Immature natural killer cell (primary cell): ENCODE measurements around the gene TUBGCP3. TPM values are rescaled to one million over a fixed set of nuclear protein-coding genes. Genes with fewer than 3 reads are reported as not detected.
"Not testable (repeated sequence)": the region's sequence is repeated elsewhere in the genome, so short reads cannot be mapped to it uniquely, and the experiment has no call there.

ENCODE experiments used
- DNase-seq, 3 donors: peaks; one replicate each; pipeline ENCODE4 v3.0.0; 2022; ENCODE audit warnings: mixed read lengths in 1 of 3
- H3K27ac Mint-ChIP-seq, 6 donors: one replicate each; pipeline ENCODE4 v1.8.0; 2020; ENCODE audit warnings: mixed read lengths in 6 of 6, mild to moderate bottlenecking in 5 of 6, inconsistent platforms in 4 of 6, moderate library complexity in 3 of 6
- H3K27me3 Mint-ChIP-seq, 3 donors: one replicate each; pipeline ENCODE4 v1.8.0; 2020 to 2021; ENCODE audit warnings: low read depth in 3 of 3, mild to moderate bottlenecking in 3 of 3, mixed read lengths in 3 of 3, moderate library complexity in 3 of 3, inconsistent platforms in 1 of 3
- H3K36me3 Mint-ChIP-seq, 3 donors: one replicate each; pipeline ENCODE4 v1.8.0; 2020; ENCODE audit warnings: mixed read lengths in 3 of 3, inconsistent platforms in 2 of 3, mild to moderate bottlenecking in 2 of 3
- H3K4me1 Mint-ChIP-seq, 2 donors: one replicate each; pipeline ENCODE4 v1.8.0; 2020; ENCODE audit warnings: inconsistent platforms in 2 of 2, mild to moderate bottlenecking in 2 of 2, mixed read lengths in 2 of 2, moderate library complexity in 1 of 2
- H3K4me3 Mint-ChIP-seq, 5 donors: one replicate each; pipeline ENCODE4 v1.8.0; 2020; ENCODE audit warnings: mild to moderate bottlenecking in 5 of 5, mixed read lengths in 5 of 5, inconsistent platforms in 3 of 5, moderate library complexity in 3 of 5
- H3K9me3 Mint-ChIP-seq, 6 donors: one replicate each; pipeline ENCODE4 v1.8.0; 2020; ENCODE audit warnings: mild to moderate bottlenecking in 6 of 6, mixed read lengths in 6 of 6, inconsistent platforms in 4 of 6, moderate library complexity in 3 of 6
- polyA plus RNA-seq, 3 donors: library from polyadenylated mRNA; unstranded; fragments of 300-500 nt; fragmentation: Illumina TruSeq; gene quantifications; one replicate each; pipeline ENCODE4 v1.2.3, GENCODE V29; 2021

The TUBGCP3 gene
- polyA plus RNA-seq, 3 donors from 2014 or later, result 12.3 to 20.5 (median 18.3) TPM

- Mint-ChIP-seq H3K27ac (no peak overlapping the region), H3K9me3 (no peaks in the 10 kb centered on the region), H3K4me3 (no peak overlapping the region)
These were observed 100.8 kb downstream of the TUBGCP3 start for GRCh38 chr13:112487127-112487517.

GRCh38 chr13:112486386-112487126 lies 101.4 kb downstream of the TUBGCP3 start:
- H3K4me1 Mint-ChIP-seq, result no peaks in the 10 kb centered on the region
- no peaks in the 10 kb centered on the region for H3K27me3 Mint-ChIP-seq
- no peak overlapping the region for H3K4me3 Mint-ChIP-seq
- H3K9me3 Mint-ChIP-seq, result no peaks in the 10 kb centered on the region
- H3K27ac Mint-ChIP-seq, result no peak overlapping the region
- DNase-seq, result no peak
- H3K36me3 Mint-ChIP-seq, result peaks cover 11 to 35% (median 30%) of the 10 kb centered on the region in 3 donors

More at GRCh38 chr13:112487127-112487517, 100.8 kb downstream of the TUBGCP3 start:
- Mint-ChIP-seq H3K4me1 (no peaks in the 10 kb centered on the region), H3K36me3 (peaks cover 11 to 35% (median 28%) of the 10 kb centered on the region in 3 donors), H3K27me3 (no peaks in the 10 kb centered on the region)
- DNase-seq, result no peak

GRCh38 chr13:112485814-112486213 lies 102.1 kb downstream of the TUBGCP3 start:
- not testable (repeated sequence) for H3K27ac Mint-ChIP-seq, DNase-seq, H3K4me1 Mint-ChIP-seq, H3K9me3 Mint-ChIP-seq, H3K27me3 Mint-ChIP-seq, H3K4me3 Mint-ChIP-seq
- peaks cover 11 to 35% (median 30%) of the 10 kb centered on the region in 3 donors for H3K36me3 Mint-ChIP-seq

- no peaks in the 10 kb centered on the region for H3K4me1 Mint-ChIP-seq
- no peaks in the 10 kb centered on the region for H3K9me3 Mint-ChIP-seq
- H3K4me3 Mint-ChIP-seq, result no peak overlapping the region
- peaks cover 6 to 30% (median 26%) of the 10 kb centered on the region in 3 donors for H3K36me3 Mint-ChIP-seq
- H3K27ac Mint-ChIP-seq, result no peak overlapping the region
- H3K27me3 Mint-ChIP-seq, result no peaks in the 10 kb centered on the region
- DNase-seq, result no peak
These were observed 104.7 kb downstream of the TUBGCP3 start for GRCh38 chr13:112483299-112483698.

GRCh38 chr13:112481458-112481857 lies 106.5 kb downstream of the TUBGCP3 start:
- H3K27ac Mint-ChIP-seq, result no peak overlapping the region
- H3K4me1 Mint-ChIP-seq, result no peaks in the 10 kb centered on the region
- no peaks in the 10 kb centered on the region for H3K27me3 Mint-ChIP-seq
- H3K4me3 Mint-ChIP-seq, result no peak overlapping the region
- no peaks in the 10 kb centered on the region for H3K9me3 Mint-ChIP-seq
- peaks cover 6 to 27% (median 21%) of the 10 kb centered on the region in 3 donors for H3K36me3 Mint-ChIP-seq
- no peak for DNase-seq

GRCh38 chr13:112479389-112479788 lies 108.6 kb downstream of the TUBGCP3 start:
- DNase-seq, result no peak
- peaks cover 0 to 2% (median 0%) of the 10 kb centered on the region in 3 donors for H3K27me3 Mint-ChIP-seq
- no peaks in the 10 kb centered on the region for H3K4me1 Mint-ChIP-seq
- peaks cover under 1 to 15% (median 14%) of the 10 kb centered on the region in 3 donors for H3K36me3 Mint-ChIP-seq
- H3K4me3 Mint-ChIP-seq, result no peak overlapping the region
- H3K9me3 Mint-ChIP-seq, result no peaks in the 10 kb centered on the region
- no peak overlapping the region for H3K27ac Mint-ChIP-seq

GRCh38 chr13:112477070-112477619 lies 110.8 kb downstream of the TUBGCP3 start:
- Mint-ChIP-seq H3K9me3 (peaks cover 0 to 1% (median 0%) of the 10 kb centered on the region in 6 donors), H3K27me3 (peaks cover 0 to 2% (median 2%) of the 10 kb centered on the region in 3 donors), H3K36me3 (peaks cover 2 to 16% (median 7%) of the 10 kb centered on the region in 3 donors), H3K27ac (no peak overlapping the region), H3K4me3 (no peak overlapping the region), H3K4me1 (no peaks in the 10 kb centered on the region)
- no peak for DNase-seq

GRCh38 chr13:112475889-112476288 lies 112.1 kb downstream of the TUBGCP3 start:
- DNase-seq, result no peak
- H3K4me3 Mint-ChIP-seq, result no peak overlapping the region
- H3K27me3 Mint-ChIP-seq, result peaks cover 0 to 2% (median 2%) of the 10 kb centered on the region in 3 donors
- no peaks in the 10 kb centered on the region for H3K4me1 Mint-ChIP-seq
- H3K27ac Mint-ChIP-seq, result no peak overlapping the region
- peaks cover 5 to 15% (median 7%) of the 10 kb centered on the region in 3 donors for H3K36me3 Mint-ChIP-seq
- peaks cover 0 to 3% (median 0%) of the 10 kb centered on the region in 6 donors for H3K9me3 Mint-ChIP-seq

GRCh38 chr13:112474869-112475268 lies 113.1 kb downstream of the TUBGCP3 start:
- H3K36me3 Mint-ChIP-seq, result peaks cover 5 to 19% (median 7%) of the 10 kb centered on the region in 3 donors
- H3K9me3 Mint-ChIP-seq, result peaks cover 0 to 4% (median 0%) of the 10 kb centered on the region in 6 donors
- H3K27ac Mint-ChIP-seq, result no peak overlapping the region
- H3K27me3 Mint-ChIP-seq, result peaks cover 0 to 2% (median 2%) of the 10 kb centered on the region in 3 donors
- no peak overlapping the region for H3K4me3 Mint-ChIP-seq
- no peak for DNase-seq
- H3K4me1 Mint-ChIP-seq, result no peaks in the 10 kb centered on the region

GRCh38 chr13:112473818-112474217 lies 114.1 kb downstream of the TUBGCP3 start:
- peaks cover 0 to 4% (median 0%) of the 10 kb centered on the region in 6 donors for H3K9me3 Mint-ChIP-seq
- no peak overlapping the region for H3K27ac Mint-ChIP-seq
- H3K36me3 Mint-ChIP-seq, result peaks cover 5 to 19% (median 7%) of the 10 kb centered on the region in 3 donors
- no peaks in the 10 kb centered on the region for H3K4me1 Mint-ChIP-seq
- H3K27me3 Mint-ChIP-seq, result peaks cover 0 to 2% (median 2%) of the 10 kb centered on the region in 3 donors
- no peak for DNase-seq
- no peak overlapping the region for H3K4me3 Mint-ChIP-seq

- no peaks in the 10 kb centered on the region for H3K4me1 Mint-ChIP-seq
- no peak overlapping the region for H3K27ac Mint-ChIP-seq
- H3K36me3 Mint-ChIP-seq, result peaks cover 5 to 19% (median 7%) of the 10 kb centered on the region in 3 donors
- H3K9me3 Mint-ChIP-seq, result peaks cover 0 to 4% (median 0%) of the 10 kb centered on the region in 6 donors
- DNase-seq, result no peak
- H3K27me3 Mint-ChIP-seq, result peaks cover 0 to 4% (median 0%) of the 10 kb centered on the region in 3 donors
- H3K4me3 Mint-ChIP-seq, result no peak overlapping the region
These were observed 118.7 kb downstream of the TUBGCP3 start for GRCh38 chr13:112469071-112469745.

- H3K36me3 Mint-ChIP-seq, result peaks cover 5 to 14% (median 6%) of the 10 kb centered on the region in 3 donors
- H3K9me3 Mint-ChIP-seq, result peaks cover 0 to 4% (median 0%) of the 10 kb centered on the region in 6 donors
- no peaks in the 10 kb centered on the region for H3K4me1 Mint-ChIP-seq
- H3K27me3 Mint-ChIP-seq, result peaks cover 0 to 4% (median 0%) of the 10 kb centered on the region in 3 donors
- DNase-seq, result no peak
- H3K4me3 Mint-ChIP-seq, result no peak overlapping the region
- H3K27ac Mint-ChIP-seq, result no peak overlapping the region
These were observed 119.9 kb downstream of the TUBGCP3 start for GRCh38 chr13:112468069-112468468.

GRCh38 chr13:112467236-112467635 lies 120.7 kb downstream of the TUBGCP3 start:
- no peaks in the 10 kb centered on the region for H3K4me1 Mint-ChIP-seq
- H3K9me3 Mint-ChIP-seq, result peaks cover 0 to 4% (median 0%) of the 10 kb centered on the region in 6 donors
- peaks cover 0 to 8% (median 4%) of the 10 kb centered on the region in 3 donors for H3K36me3 Mint-ChIP-seq
- no peak overlapping the region for H3K4me3 Mint-ChIP-seq
- DNase-seq, result no peak
- no peak overlapping the region for H3K27ac Mint-ChIP-seq
- peaks cover 0 to 2% (median 0%) of the 10 kb centered on the region in 3 donors for H3K27me3 Mint-ChIP-seq
